ACHN (cell line): ENCODE measurements around the gene IL15.
"Not testable (repeated sequence)": the region's sequence is repeated elsewhere in the genome, so short reads cannot be mapped to it uniquely, and the experiment has no call there.

Experiments
- DNase-seq: peaks from one replicate; pipeline ENCODE4 v3.0.0-alpha.2; 2015
- in situ Hi-C: cut with HindIII; loops from 2 replicates; pipeline ENCODE4 v1.10.0; 2017; ENCODE audit warnings: low sequenced_read_pairs, low pct_ligation_motif_present, low pct_unique_long_range_greater_than_20kb

The IL15 gene, protein sequence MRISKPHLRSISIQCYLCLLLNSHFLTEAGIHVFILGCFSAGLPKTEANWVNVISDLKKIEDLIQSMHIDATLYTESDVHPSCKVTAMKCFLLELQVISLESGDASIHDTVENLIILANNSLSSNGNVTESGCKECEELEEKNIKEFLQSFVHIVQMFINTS

GRCh38 chr4:141636082-141636770 is at the start of gene IL15:
Gene IL15 (plus strand): TSS chr4:141636583. CDS start chr4:141719465, 82,882 bp downstream.
- in situ Hi-C loops: no loop called here
- DNase-seq: peak; percentile 81

GRCh38 chr4:141587897-141588296 is 48.5 kb upstream of the IL15 start:
- DNase-seq: no peak
- in situ Hi-C loops: no loop called here

GRCh38 chr4:141595531-141595930 is 40.9 kb upstream of the IL15 start:
- in situ Hi-C loops: no loop called here
- no peak for DNase-seq

DNA sequence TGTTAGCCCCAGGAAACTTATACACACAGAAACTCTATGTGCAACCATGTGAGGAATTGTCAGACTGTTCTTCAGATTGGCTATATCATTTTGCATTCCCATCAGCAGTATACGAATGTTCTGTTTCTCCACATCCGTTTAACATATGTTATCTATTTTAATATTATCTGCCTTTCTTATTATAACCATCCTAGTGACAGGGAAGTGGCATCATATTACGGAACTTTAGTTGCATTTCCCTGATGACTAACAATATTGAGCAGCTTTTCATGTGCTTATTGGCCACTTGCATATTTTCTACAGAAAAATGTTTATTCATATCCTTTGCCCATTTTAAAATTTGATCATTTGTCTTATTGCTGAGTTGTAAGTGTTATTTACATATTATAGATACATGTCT is 36.5 kb upstream of the IL15 start:
- in situ Hi-C loops: no loop called here
- no peak for DNase-seq

GRCh38 chr4:141604683-141605082 is 31.7 kb upstream of the IL15 start:
- DNase-seq, in situ Hi-C loops: not testable (repeated sequence)

DNA sequence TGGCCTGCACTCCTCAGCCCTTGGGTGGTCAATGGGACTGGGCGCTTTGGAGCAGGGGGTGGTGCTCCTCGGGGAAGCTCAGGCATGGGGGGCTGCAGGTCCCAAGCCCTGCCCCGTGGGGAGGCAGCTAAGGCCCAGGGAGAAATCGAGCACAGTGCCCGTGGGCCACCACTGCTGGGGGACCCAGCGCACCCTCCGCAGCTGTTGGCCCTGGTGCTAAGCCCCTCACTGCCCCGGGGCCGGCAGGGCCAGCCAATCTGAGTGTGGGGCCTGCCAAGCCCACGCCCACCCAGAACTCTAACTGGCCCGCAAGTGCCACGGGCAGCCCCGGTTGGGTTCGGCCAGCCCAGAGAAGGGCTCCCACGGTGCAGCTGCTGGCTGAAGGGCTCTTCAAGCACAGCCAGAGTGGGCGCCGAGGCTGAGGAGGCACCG is 30.9 kb upstream of the IL15 start:
- in situ Hi-C loops: no loop called here
- DNase-seq: no peak

- no peak for DNase-seq
- in situ Hi-C loops: no loop called here
Observed at GRCh38 chr4:141609243-141609642, 27.1 kb upstream of the IL15 start.

GRCh38 chr4:141610365-141610764 is 26.0 kb upstream of the IL15 start:
- DNase-seq: no peak
- in situ Hi-C loops: no loop called here

DNA sequence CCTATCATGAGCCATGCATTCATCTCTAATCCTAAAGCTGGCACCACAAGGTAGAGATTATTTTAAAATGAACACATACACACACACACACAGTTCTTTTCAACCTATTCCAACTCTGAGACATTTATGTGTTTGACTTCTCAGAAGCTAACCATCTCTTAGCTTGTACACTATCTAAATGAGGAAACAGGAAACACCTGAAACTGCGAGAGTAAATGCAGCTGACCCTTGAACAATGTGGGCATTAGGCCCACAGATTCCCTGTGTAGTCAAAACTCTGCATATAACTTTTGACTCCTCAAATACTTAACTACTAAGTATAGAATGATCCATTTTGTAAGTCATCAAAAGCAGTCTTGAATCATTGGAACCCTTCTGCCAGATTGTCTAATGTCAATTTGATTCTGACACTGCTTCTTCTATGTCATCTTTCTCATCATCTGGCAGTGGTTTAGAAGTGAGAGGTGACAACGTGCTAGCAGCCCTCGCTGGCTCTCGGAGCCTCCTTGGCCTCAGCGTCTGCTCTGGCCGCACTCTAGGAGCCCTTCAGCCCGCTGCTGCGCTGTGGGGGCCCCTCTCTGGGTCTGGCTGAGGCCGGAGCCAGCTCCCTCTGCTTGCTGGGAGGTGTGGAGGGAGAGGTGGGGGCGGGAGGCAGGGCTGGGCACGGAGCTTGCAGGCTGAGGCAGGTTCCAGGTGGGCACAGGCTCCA is 21.4 kb upstream of the IL15 start:
- DNase-seq: no peak
- in situ Hi-C loops: no loop called here

DNA sequence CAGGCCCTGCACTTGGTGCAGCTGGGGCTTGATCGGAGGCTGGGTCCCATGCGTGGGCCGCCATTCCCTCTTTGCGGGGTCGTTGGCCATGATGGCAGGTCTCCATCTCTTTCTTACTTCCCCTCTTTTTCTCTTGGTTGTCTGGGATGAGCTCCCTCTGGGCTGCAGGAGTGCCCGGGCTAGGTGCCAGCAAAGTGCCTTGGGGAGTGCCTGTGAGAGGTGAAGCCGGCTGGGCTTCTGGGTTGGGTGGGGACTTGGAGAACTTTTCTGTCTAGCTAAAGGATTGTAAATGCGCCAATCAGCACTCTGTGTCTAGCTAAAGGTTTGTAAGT is 20.8 kb upstream of the IL15 start:
- in situ Hi-C loops, DNase-seq: not testable (repeated sequence)

GRCh38 chr4:141620715-141621114 is 15.7 kb upstream of the IL15 start:
- in situ Hi-C loops: no loop called here
- no peak for DNase-seq

DNA sequence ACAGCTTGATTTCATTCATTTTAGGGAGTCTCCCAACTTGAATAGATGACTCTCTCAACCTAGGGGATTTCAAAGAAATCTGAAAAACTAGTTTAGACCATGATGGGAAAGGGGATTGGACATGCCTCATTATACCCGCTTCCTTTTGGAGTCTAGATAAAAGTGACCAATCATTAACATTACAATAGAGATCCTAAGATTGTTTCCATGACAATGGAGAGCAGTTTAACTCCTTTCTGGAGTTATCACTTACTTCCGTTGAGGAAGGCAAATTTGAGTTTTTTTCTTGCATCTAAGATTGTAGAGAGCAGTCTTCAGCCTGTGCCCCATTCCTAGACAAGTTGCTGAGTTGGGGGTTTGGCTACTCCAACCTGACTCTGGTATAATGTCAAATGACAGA is 11.4 kb upstream of the IL15 start:
- DNase-seq: no peak
- in situ Hi-C loops: no loop called here

DNA sequence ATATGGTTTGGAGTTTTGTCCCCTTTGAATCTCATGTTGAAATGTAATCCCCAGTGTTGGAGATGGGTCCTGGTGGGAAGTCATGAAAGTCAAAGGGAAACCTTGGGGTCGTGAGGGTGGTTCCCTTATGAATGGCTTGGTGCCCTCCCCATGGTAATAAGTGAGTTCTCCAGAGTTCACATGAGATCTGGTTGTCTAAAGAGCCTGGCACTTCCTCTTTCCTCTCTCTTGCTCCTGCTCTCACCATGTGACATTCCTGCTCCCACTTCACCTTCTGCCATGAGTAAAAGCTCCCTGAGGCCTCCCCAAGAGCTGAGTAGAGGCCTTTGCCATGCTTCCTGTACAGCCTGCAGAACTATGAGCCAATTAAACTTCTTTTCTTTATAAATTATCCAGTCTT is 5.5 kb upstream of the IL15 start:
- no peak for DNase-seq
- in situ Hi-C loops: no loop called here

DNA sequence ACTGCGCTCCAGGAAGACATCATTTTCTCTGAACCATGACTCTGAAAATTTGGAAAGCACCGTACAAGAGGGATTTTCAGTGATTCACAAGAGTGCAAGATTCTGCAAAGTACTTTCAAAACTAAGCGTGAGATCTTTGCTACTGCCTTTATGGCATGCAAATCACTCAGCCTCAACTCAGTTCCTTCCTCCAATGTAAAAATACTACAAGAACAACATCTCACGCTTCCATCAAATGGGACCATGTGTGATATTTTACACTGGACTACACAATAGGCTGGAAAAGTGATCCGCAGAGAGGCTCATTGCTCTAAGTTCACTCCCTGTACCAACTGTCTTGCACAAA is 674 bp upstream of the IL15 start:
- DNase-seq: no peak
- in situ Hi-C loops: no loop called here

DNA sequence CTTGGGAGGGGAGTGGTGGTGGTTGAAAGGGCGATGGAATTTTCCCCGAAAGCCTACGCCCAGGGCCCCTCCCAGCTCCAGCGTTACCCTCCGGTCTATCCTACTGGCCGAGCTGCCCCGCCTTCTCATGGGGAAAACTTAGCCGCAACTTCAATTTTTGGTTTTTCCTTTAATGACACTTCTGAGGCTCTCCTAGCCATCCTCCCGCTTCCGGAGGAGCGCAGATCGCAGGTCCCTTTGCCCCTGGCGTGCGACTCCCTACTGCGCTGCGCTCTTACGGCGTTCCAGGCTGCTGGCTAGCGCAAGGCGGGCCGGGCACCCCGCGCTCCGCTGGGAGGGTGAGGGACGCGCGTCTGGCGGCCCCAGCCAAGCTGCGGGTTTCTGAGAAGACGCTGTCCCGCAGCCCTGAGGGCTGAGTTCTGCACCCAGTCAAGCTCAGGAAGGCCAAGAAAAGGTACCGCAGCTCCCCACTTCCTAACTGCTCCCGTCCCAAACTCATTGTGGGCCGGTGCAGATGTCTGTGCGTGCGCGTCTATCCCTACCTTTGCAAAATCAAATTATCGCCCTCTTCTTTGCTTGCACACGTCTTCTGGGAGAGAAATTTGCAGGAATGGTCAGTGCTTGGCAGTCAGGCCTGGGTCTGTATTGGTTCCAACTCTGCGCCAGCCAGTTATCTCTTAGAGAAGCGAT is 533 bp downstream of the IL15 start:
- peak; percentile 64 for DNase-seq

GRCh38 chr4:141637565-141637964 is 1.2 kb downstream of the IL15 start:
- in situ Hi-C loops: no loop called here
- no peak for DNase-seq

More for the DNA sequence above, 533 bp downstream of the IL15 start:
- in situ Hi-C loops: no loop called here

- DNase-seq: peak; percentile 46
- in situ Hi-C loops: no loop called here
Observed at GRCh38 chr4:141638230-141638629, 1.8 kb downstream of the IL15 start.

- DNase-seq: no peak
- in situ Hi-C loops: no loop called here
Observed at GRCh38 chr4:141640696-141641095, 4.3 kb downstream of the IL15 start.

- in situ Hi-C loops: no loop called here
Observed at GRCh38 chr4:141642063-141642462, 5.7 kb downstream of the IL15 start.

More at GRCh38 chr4:141642063-141642462, 5.7 kb downstream of the IL15 start:
- DNase-seq: no peak
